Activated CD4-positive, alpha-beta memory T cell treated with anti-CD3 and anti-CD28 coated beads, Interleukin-2, amount 10 ng/mL, durations not matched to agents 7 days and 5 days (primary cell): ENCODE measurements around the gene PLGRKT. TPM values are rescaled to one million over a fixed set of nuclear protein-coding genes. Genes with fewer than 3 reads are reported as not detected.
"Not testable (repeated sequence)": the region's sequence is repeated elsewhere in the genome, so short reads cannot be mapped to it uniquely, and the experiment has no call there.

ENCODE experiments used
- CTCF ChIA-PET: fragments of 350-600 bp; sonication (Branson Sonifier 250); formaldehyde crosslinking; loops from one replicate; lab custom pipeline; 2021; ENCODE audit warnings: antibody characterized with exemption, inconsistent platforms; lab: Charles Lee
- POLR2A ChIA-PET: fragments of 350-600 bp; sonication (Branson Sonifier 250); formaldehyde crosslinking; loops from one replicate; lab custom pipeline; 2021; ENCODE audit warnings: antibody characterized with exemption; lab: Charles Lee
- DNase-seq: peaks from one replicate; pipeline ENCODE4 v3.0.0-alpha.2; 2020
- H3K27ac Mint-ChIP-seq: one replicate; pipeline ENCODE4 v1.8.0; 2021; ENCODE audit warnings: mild to moderate bottlenecking, mixed read lengths
- H3K27me3 Mint-ChIP-seq: one replicate; pipeline ENCODE4 v1.8.0; 2021; ENCODE audit warnings: mixed read lengths
- H3K36me3 Mint-ChIP-seq: one replicate; pipeline ENCODE4 v1.8.0; 2021; ENCODE audit warnings: low read depth, mixed read lengths
- H3K4me1 Mint-ChIP-seq: one replicate; pipeline ENCODE4 v1.8.0; 2021; ENCODE audit warnings: mixed read lengths
- H3K4me3 Mint-ChIP-seq: one replicate; pipeline ENCODE4 v1.8.0; 2021; ENCODE audit warnings: mild to moderate bottlenecking, mixed read lengths
- H3K9me3 Mint-ChIP-seq: one replicate; pipeline ENCODE4 v1.8.0; 2021; ENCODE audit warnings: mixed read lengths
- total RNA-seq, 2 experiments: library from RNA; stranded (reverse); gene quantifications; one replicate each; pipeline ENCODE4 v1.2.3, GENCODE V29; 2021

The PLGRKT gene
- 10 to 100 TPM; 32.0 TPM for total RNA-seq

GRCh38 chr9:5437254-5438216 is at the start of gene PLGRKT:
PLGRKT (minus strand) TSS chr9:5437925; CDS start chr9:5431977, 5,948 bp downstream.
- H3K27ac Mint-ChIP-seq: peak within 1 kb of the TSS; percentile 92
- peak within 1 kb of the TSS; percentile 86 for H3K4me3 Mint-ChIP-seq
- CTCF ChIA-PET: interaction anchor here (0.6 to 6.6 kb wide), 11 partner anchors 11 to 676 kb away, joined by 3 to 58 read pairs (median 4); partner anchors contain the start of genes CD274, INSL6 and RIC1
- H3K27me3 Mint-ChIP-seq: no peaks in the 10 kb centered on the region
- H3K4me1 Mint-ChIP-seq: peaks cover 49% of the 10 kb centered on the region
- H3K9me3 Mint-ChIP-seq: peaks cover 2% of the 10 kb centered on the region
- POLR2A ChIA-PET: interaction anchor here (0.7 to 6.3 kb wide), 28 partner anchors 11 to 773 kb away, joined by 3 to 106 read pairs (median 5); partner anchors contain the start of genes AK3, CD274, INSL6 and JAK2
- peaks cover 32% of the 10 kb centered on the region for H3K36me3 Mint-ChIP-seq
- peak; percentile 93 for DNase-seq

GRCh38 chr9:5486988-5487387 is 49.3 kb upstream of the PLGRKT start:
- no peak overlapping the region for H3K4me3 Mint-ChIP-seq
- no peaks in the 10 kb centered on the region for H3K4me1 Mint-ChIP-seq
- POLR2A ChIA-PET: interaction anchor here (1.0 kb wide), 1 partner anchor 99 kb away, joined by 3 read pairs; no protein-coding TSS in a partner anchor
- CTCF ChIA-PET: interaction anchor here (0.9 kb wide), 1 partner anchor 113 kb away, joined by 3 read pairs; no protein-coding TSS in a partner anchor
- no peak overlapping the region for H3K27ac Mint-ChIP-seq
- H3K9me3 Mint-ChIP-seq: no peaks in the 10 kb centered on the region
- no peak for DNase-seq
- no peaks in the 10 kb centered on the region for H3K36me3 Mint-ChIP-seq
- no peaks in the 10 kb centered on the region for H3K27me3 Mint-ChIP-seq

- no peak overlapping the region for H3K4me3 Mint-ChIP-seq
- POLR2A ChIA-PET: no interaction called here
- no peaks in the 10 kb centered on the region for H3K9me3 Mint-ChIP-seq
- DNase-seq: no peak
- no peak overlapping the region for H3K27ac Mint-ChIP-seq
- peaks cover under 1% of the 10 kb centered on the region for H3K4me1 Mint-ChIP-seq
- CTCF ChIA-PET: no interaction called here
- no peaks in the 10 kb centered on the region for H3K27me3 Mint-ChIP-seq
- H3K36me3 Mint-ChIP-seq: no peaks in the 10 kb centered on the region
These were observed 47.8 kb upstream of the PLGRKT start for GRCh38 chr9:5485378-5486085.

- H3K9me3 Mint-ChIP-seq: peaks cover 3% of the 10 kb centered on the region
- H3K4me3 Mint-ChIP-seq: no peak overlapping the region
- ChIA-PET POLR2A (interaction anchor here (1.3 to 1.4 kb wide), 2 partner anchors 24 to 27 kb away, joined by 3 read pairs; partner anchors contain the start of gene PDCD1LG2), CTCF (no interaction called here)
- DNase-seq: no peak
- H3K27ac Mint-ChIP-seq: no peak overlapping the region
- no peaks in the 10 kb centered on the region for H3K36me3 Mint-ChIP-seq
- H3K4me1 Mint-ChIP-seq: peaks cover 12% of the 10 kb centered on the region
- no peaks in the 10 kb centered on the region for H3K27me3 Mint-ChIP-seq
These were observed 45.6 kb upstream of the PLGRKT start for GRCh38 chr9:5483306-5483705.

GRCh38 chr9:5482194-5482593 is 44.5 kb upstream of the PLGRKT start:
- POLR2A ChIA-PET: interaction anchor here (1.3 kb wide), 1 partner anchor 28 kb away, joined by 3 read pairs; the partner anchor contains the start of gene PDCD1LG2
- no peak for DNase-seq
- Mint-ChIP-seq H3K36me3 (no peaks in the 10 kb centered on the region), H3K27me3 (no peaks in the 10 kb centered on the region), H3K4me3 (no peak overlapping the region), H3K9me3 (peaks cover 6% of the 10 kb centered on the region), H3K4me1 (peaks cover 15% of the 10 kb centered on the region), H3K27ac (no peak overlapping the region)
- CTCF ChIA-PET: no interaction called here

- CTCF ChIA-PET: no interaction called here
- no peaks in the 10 kb centered on the region for H3K27me3 Mint-ChIP-seq
- no peak for DNase-seq
- H3K4me3 Mint-ChIP-seq: no peak overlapping the region
- H3K27ac Mint-ChIP-seq: no peak overlapping the region
- peaks cover 6% of the 10 kb centered on the region for H3K9me3 Mint-ChIP-seq
- peaks cover 15% of the 10 kb centered on the region for H3K4me1 Mint-ChIP-seq
- POLR2A ChIA-PET: no interaction called here
- peaks cover under 1% of the 10 kb centered on the region for H3K36me3 Mint-ChIP-seq
These were observed 43.8 kb upstream of the PLGRKT start for GRCh38 chr9:5481322-5482040.

- peaks cover 5% of the 10 kb centered on the region for H3K36me3 Mint-ChIP-seq
- no peaks in the 10 kb centered on the region for H3K27me3 Mint-ChIP-seq
- peaks cover 6% of the 10 kb centered on the region for H3K9me3 Mint-ChIP-seq
- H3K27ac Mint-ChIP-seq: no peak overlapping the region
- H3K4me3 Mint-ChIP-seq: no peak overlapping the region
- DNase-seq: no peak
- CTCF ChIA-PET: interaction anchor here (1.4 to 1.8 kb wide), 2 partner anchors 107 to 109 kb away, joined by 4 to 5 read pairs; no protein-coding TSS in a partner anchor
- POLR2A ChIA-PET: no interaction called here
- H3K4me1 Mint-ChIP-seq: peaks cover 15% of the 10 kb centered on the region
These were observed 43.2 kb upstream of the PLGRKT start for GRCh38 chr9:5480919-5481318.

- no peak overlapping the region for H3K4me3 Mint-ChIP-seq
- POLR2A ChIA-PET: interaction anchor here (0.9 to 1.1 kb wide), 4 partner anchors 13 to 43 kb away, joined by 3 to 4 read pairs (median 3); partner anchors contain the start of genes PDCD1LG2 and PLGRKT
- H3K27ac Mint-ChIP-seq: no peak overlapping the region
- peaks cover 10% of the 10 kb centered on the region for H3K9me3 Mint-ChIP-seq
- H3K4me1 Mint-ChIP-seq: peaks cover 15% of the 10 kb centered on the region
- H3K36me3 Mint-ChIP-seq: peaks cover 5% of the 10 kb centered on the region
- no peak for DNase-seq
- CTCF ChIA-PET: interaction anchor here (0.6 to 1.8 kb wide), 6 partner anchors 30 to 679 kb away, joined by 3 to 5 read pairs (median 4); partner anchors contain the start of genes CD274 and PDCD1LG2
- H3K27me3 Mint-ChIP-seq: no peaks in the 10 kb centered on the region
These were observed 42.4 kb upstream of the PLGRKT start for GRCh38 chr9:5479994-5480694.

GRCh38 chr9:5478206-5478605 is 40.5 kb upstream of the PLGRKT start:
- Mint-ChIP-seq H3K27ac (no peak overlapping the region), H3K4me3 (no peak overlapping the region), H3K9me3 (peaks cover 10% of the 10 kb centered on the region), H3K4me1 (peaks cover 15% of the 10 kb centered on the region), H3K27me3 (no peaks in the 10 kb centered on the region), H3K36me3 (peaks cover 17% of the 10 kb centered on the region)
- ChIA-PET POLR2A (no interaction called here), CTCF (no interaction called here)
- no peak for DNase-seq

GRCh38 chr9:5475611-5476010 is 37.9 kb upstream of the PLGRKT start:
- CTCF ChIA-PET: interaction anchor here (1.3 kb wide), 1 partner anchor 124 kb away, joined by 3 read pairs; no protein-coding TSS in a partner anchor
- H3K27ac Mint-ChIP-seq, DNase-seq, H3K9me3 Mint-ChIP-seq, H3K4me3 Mint-ChIP-seq, H3K27me3 Mint-ChIP-seq, POLR2A ChIA-PET: not testable (repeated sequence)
- Mint-ChIP-seq H3K4me1 (peaks cover 22% of the 10 kb centered on the region), H3K36me3 (peaks cover 22% of the 10 kb centered on the region)

GRCh38 chr9:5470816-5471215 is 33.1 kb upstream of the PLGRKT start:
- Mint-ChIP-seq H3K4me3 (no peak overlapping the region), H3K27ac (no peak overlapping the region), H3K9me3 (peaks cover 3% of the 10 kb centered on the region), H3K4me1 (peaks cover 10% of the 10 kb centered on the region), H3K27me3 (no peaks in the 10 kb centered on the region), H3K36me3 (peaks cover 56% of the 10 kb centered on the region)
- ChIA-PET CTCF (no interaction called here), POLR2A (no interaction called here)
- no peak for DNase-seq
